Tracheal epithelial cell (primary cell): ENCODE measurements around the gene TPPP3. TPM values are rescaled to one million over a fixed set of nuclear protein-coding genes. Genes with fewer than 3 reads are reported as not detected.

Experiments
- total RNA-seq: library from RNA; depleted of rRNA; stranded (reverse); fragments of >200 nt; gene quantifications from 2 replicates; pipeline ENCODE4 v1.2.1, GENCODE V29; 2014

TPPP3 gene
- total RNA-seq = 0.24 and 0.43 TPM in 2 replicates

DNA sequence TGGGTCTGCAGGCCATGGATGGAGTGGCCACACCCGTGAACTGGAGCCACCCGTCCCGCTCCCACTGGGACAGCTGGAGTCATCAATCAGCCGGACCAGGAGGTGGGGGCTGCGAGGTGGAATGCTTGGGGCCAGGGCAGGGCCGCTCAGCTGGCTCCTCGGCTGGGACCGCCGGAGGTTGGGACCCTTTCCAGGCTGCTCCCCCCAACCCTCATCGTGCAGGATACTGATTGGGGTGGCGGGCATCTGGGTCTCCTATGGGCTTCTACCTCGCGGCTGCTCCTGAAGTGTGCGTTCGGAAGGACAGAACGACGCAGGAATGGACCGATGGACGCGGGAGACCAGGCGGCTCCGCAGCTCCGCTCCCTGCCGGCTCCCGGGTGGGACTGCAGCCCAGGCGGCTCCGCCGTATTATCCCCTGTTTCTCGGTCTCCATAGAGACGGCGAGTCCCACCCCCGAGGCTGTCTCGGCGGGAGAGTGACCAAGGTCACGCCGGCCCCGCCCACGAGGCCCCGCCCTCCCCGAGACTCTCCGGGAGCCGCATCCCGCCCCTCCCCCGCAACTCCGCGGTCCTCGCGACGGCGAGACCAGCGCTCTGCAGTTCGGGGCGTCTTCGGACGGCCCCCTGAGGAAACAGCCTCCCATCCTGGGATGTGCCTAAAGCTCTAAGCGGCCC is at the start of gene TPPP3:
TSS of gene TPPP3 (minus strand) at position 388 of the 677 bp plus-strand sequence. CDS start 2,387 bp downstream, outside the sequence.

DNA sequence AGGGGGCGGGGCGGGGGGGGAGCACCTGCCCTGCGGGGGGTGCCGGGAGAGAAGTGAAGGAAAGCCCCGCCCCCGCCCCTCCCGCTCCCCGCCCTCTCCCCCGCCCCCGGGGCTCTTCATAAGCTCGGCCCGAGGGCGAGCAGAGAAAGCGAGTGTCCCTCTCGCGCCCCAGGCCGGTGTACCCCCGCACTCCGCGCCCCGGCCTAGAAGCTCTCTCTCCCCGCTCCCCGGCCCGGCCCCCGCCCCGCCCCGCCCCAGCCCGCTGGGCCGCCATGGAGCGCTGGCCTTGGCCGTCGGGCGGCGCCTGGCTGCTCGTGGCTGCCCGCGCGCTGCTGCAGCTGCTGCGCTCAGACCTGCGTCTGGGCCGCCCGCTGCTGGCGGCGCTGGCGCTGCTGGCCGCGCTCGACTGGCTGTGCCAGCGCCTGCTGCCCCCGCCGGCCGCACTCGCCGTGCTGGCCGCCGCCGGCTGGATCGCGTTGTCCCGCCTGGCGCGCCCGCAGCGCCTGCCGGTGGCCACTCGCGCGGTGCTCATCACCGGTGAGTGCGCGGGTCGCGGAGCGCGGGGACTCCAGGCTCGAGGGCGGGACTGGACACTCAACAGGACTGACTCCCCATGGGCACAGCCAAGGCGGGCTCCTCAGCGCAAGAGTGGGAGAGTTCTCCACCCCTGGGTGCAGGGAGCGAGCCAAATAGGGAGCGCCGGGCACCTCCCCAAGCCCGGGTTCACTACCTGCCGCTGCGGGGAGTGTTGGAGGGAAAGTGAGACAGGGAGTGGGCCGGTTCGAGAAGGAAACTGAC is 37.9 kb upstream of the TPPP3 start, which contains the start of gene HSD11B2:
TSS of gene HSD11B2 (plus strand) at position 145 of the 798 bp plus-strand sequence. CDS start at position 273, 128 bp downstream.

DNA sequence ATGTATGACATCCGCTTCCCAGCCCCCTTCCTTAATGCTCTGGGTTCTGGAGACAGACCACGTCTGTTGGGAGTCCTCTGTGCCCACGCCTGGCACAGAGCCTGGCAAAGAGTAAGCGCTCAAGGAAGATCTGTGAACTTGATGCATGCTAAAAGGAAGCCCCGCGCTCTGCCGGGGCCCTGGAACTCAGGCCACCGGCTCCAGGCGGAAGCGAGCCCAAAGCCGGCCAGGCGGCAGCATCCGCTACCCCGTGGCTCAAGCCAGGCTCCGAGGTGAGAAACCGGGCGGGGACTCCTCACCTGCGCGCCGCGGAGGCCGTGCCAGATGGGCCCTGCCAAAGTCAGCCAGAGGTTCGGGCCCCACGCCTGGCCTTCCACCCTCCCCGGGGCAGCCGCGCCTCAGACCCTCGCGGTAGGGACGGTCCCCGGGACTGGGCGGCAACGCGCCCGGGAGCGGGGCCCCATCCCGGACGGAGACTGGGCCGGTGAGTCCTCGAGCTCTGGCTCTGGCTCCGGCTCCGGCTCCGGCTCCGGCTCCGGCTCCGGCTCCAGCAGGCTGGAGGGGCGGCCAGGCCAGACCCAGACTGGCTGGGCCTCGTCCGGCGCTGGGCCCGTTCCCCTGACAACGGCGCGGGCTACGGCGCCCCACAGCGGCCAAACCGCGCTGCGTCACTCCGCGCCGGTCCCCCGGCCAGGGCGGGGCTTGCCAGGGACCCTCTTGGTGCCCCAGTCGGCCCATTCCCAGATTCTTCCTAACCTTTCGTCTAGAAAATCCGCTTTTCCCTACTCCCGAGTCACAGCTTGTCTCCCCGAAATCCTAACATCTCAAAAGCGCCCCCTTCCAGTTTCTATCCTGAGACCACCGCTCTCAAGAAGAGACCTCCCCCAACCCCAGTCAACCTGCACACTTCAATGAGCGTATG is 22.8 kb upstream of the TPPP3 start, which contains the start of gene ZDHHC1:
TSS of gene ZDHHC1 (minus strand) at position 606 of the 922 bp plus-strand sequence. CDS start 8,702 bp downstream, outside the sequence.

Other genes with a start within 250 kb of the TPPP3 start
- gene B3GNT9, start 242.5 kb downstream of the TPPP3 start, total RNA-seq = 8.9 and 15.8 TPM in 2 replicates
- 35.4 and 48.2 TPM in 2 replicates for gene TRADD, start 233.6 kb downstream of the TPPP3 start, total RNA-seq
- gene FBXL8, start 233.5 kb downstream of the TPPP3 start, total RNA-seq = 8.0 and 8.3 TPM in 2 replicates
- gene HSF4, start 228.8 kb downstream of the TPPP3 start, total RNA-seq = 3.1 and 6.2 TPM in 2 replicates
- 30.1 and 32.4 TPM in 2 replicates for gene NOL3, start 223.0 kb downstream of the TPPP3 start, total RNA-seq
- 3.6 and 3.8 TPM in 2 replicates for gene MATCAP1, start 209.5 kb downstream of the TPPP3 start, total RNA-seq
- gene EXOC3L1, start 203.4 kb downstream of the TPPP3 start, total RNA-seq = not detected in 2 replicates
- 51.2 and 72.3 TPM in 2 replicates for gene E2F4, start 201.3 kb downstream of the TPPP3 start, total RNA-seq
- gene ELMO3, start 194.4 kb downstream of the TPPP3 start, total RNA-seq = 43.7 and 49.2 TPM in 2 replicates
- 30.4 and 45.8 TPM in 2 replicates for gene TMEM208, start 166.4 kb downstream of the TPPP3 start, total RNA-seq
- gene FHOD1, start 146.0 kb downstream of the TPPP3 start, total RNA-seq = 4.0 and 4.3 TPM in 2 replicates
- gene SLC9A5, start 144.5 kb downstream of the TPPP3 start, total RNA-seq = 0.21 and 0.72 TPM in 2 replicates
- gene PLEKHG4, start 114.0 kb downstream of the TPPP3 start, total RNA-seq = 16.1 and 21.1 TPM in 2 replicates
- not detected in 2 replicates for gene KCTD19, start 66.8 kb downstream of the TPPP3 start, total RNA-seq
- gene LRRC36, start 66.7 kb downstream of the TPPP3 start, total RNA-seq = not detected in 2 replicates
- 3.4 and 3.6 TPM in 2 replicates for gene ZDHHC1, start 23.0 kb upstream of the TPPP3 start, total RNA-seq
- gene HSD11B2, start 37.6 kb upstream of the TPPP3 start, total RNA-seq = 1.9 and 3.8 TPM in 2 replicates
- gene ATP6V0D1, start 87.7 kb upstream of the TPPP3 start, total RNA-seq = 89.3 and 113 TPM in 2 replicates
- not detected in 2 replicates for gene AGRP, start 90.0 kb upstream of the TPPP3 start, total RNA-seq
- gene RIPOR1, start 135.3 kb upstream of the TPPP3 start, total RNA-seq = 25.6 and 28.9 TPM in 2 replicates
- 14.0 and 18.5 TPM in 2 replicates for gene CTCF, start 169.0 kb upstream of the TPPP3 start, total RNA-seq